ENCODE results near the gene COCH.

The COCH gene

GRCh38 chr14:30874120-30874998 lies at the start of gene COCH:
Gene COCH (plus strand): TSS chr14:30874559. CDS start chr14:30874939, 380 bp downstream.
- TF ChIP-seq EZH2phosphoT487 (IDR thresholded peaks at IDR 0.05; ENCODE audit: borderline replicate concordance, low read length) (no peak), CTCF (IDR thresholded peaks at IDR 0.05; ENCODE audit: low read depth, low read length, poor library complexity, severe bottlenecking) (peak; percentile 39)
- Histone ChIP-seq H3F3A (ENCODE audit: control insufficient read depth, insufficient read depth) (peaks cover 9% of the 10 kb centered on the region; the same call in 1 of the 2 replicates), H3K27me3 (ENCODE audit: control insufficient read depth, low read length) (no peaks in the 10 kb centered on the region), H3K9me2 (replicated peaks; ENCODE audit: control insufficient read depth, low read length) (no peaks in the 10 kb centered on the region), H3K79me2 (ENCODE audit: control insufficient read depth, low read length) (peaks cover 36% of the 10 kb centered on the region), H3K4me3 (ENCODE audit: low read length) (peak within 1 kb of the TSS; percentile 96), H4K20me1 (ENCODE audit: control insufficient read depth, insufficient read depth, low read depth, low read length) (no peaks in the 10 kb centered on the region), H3K4me1 (ENCODE audit: control insufficient read depth, low read length) (peaks cover 30% of the 10 kb centered on the region), H3K27ac (ENCODE audit: low read depth, low read length) (peak within 1 kb of the TSS; percentile 47), H3K4me2 (ENCODE audit: low read length) (peak within 1 kb of the TSS; percentile 76), H3K36me3 (ENCODE audit: control insufficient read depth, low read length) (peaks cover 42% of the 10 kb centered on the region), H3K9me3 (ENCODE audit: control insufficient read depth, insufficient read depth, low read length) (no peaks in the 10 kb centered on the region)

- H3K36me3 ChIP-seq (ENCODE audit: control insufficient read depth, low read length): no peaks in the 10 kb centered on the region
- H3K4me1 ChIP-seq (ENCODE audit: control insufficient read depth, low read length): no peaks in the 10 kb centered on the region
- H3K9me2 ChIP-seq (replicated peaks; ENCODE audit: control insufficient read depth, low read length): no peaks in the 10 kb centered on the region
- H3K4me3 ChIP-seq (ENCODE audit: low read length): no peak overlapping the region
- H3K9me3 ChIP-seq (ENCODE audit: control insufficient read depth, insufficient read depth, low read length): no peaks in the 10 kb centered on the region
- H4K20me1 ChIP-seq (ENCODE audit: control insufficient read depth, insufficient read depth, low read depth, low read length): no peaks in the 10 kb centered on the region
- no peaks in the 10 kb centered on the region for H3F3A ChIP-seq (ENCODE audit: control insufficient read depth, insufficient read depth)
- H3K4me2 ChIP-seq (ENCODE audit: low read length): no peak overlapping the region
- H3K79me2 ChIP-seq (ENCODE audit: control insufficient read depth, low read length): no peaks in the 10 kb centered on the region
- H3K27ac ChIP-seq (ENCODE audit: low read depth, low read length): no peak overlapping the region
- TF ChIP-seq EZH2phosphoT487 (IDR thresholded peaks at IDR 0.05; ENCODE audit: borderline replicate concordance, low read length): no peak
- no peak for TF ChIP-seq CTCF (IDR thresholded peaks at IDR 0.05; ENCODE audit: low read depth, low read length, poor library complexity, severe bottlenecking)
- H3K27me3 ChIP-seq (ENCODE audit: control insufficient read depth, low read length): no peaks in the 10 kb centered on the region
Measured at GRCh38 chr14:30826070-30826469, 48.3 kb upstream of the COCH start.

- Histone ChIP-seq H3F3A (ENCODE audit: control insufficient read depth, insufficient read depth) (no peaks in the 10 kb centered on the region), H3K4me1 (ENCODE audit: control insufficient read depth, low read length) (no peaks in the 10 kb centered on the region), H3K9me2 (replicated peaks; ENCODE audit: control insufficient read depth, low read length) (no peaks in the 10 kb centered on the region), H4K20me1 (ENCODE audit: control insufficient read depth, insufficient read depth, low read depth, low read length) (no peaks in the 10 kb centered on the region), H3K4me2 (ENCODE audit: low read length) (no peak overlapping the region), H3K36me3 (ENCODE audit: control insufficient read depth, low read length) (no peaks in the 10 kb centered on the region), H3K27ac (ENCODE audit: low read depth, low read length) (no peak overlapping the region), H3K9me3 (ENCODE audit: control insufficient read depth, insufficient read depth, low read length) (0 out of 2 replicates have a peak, but pooled peaks cover 4% of the 10 kb centered on the region), H3K27me3 (ENCODE audit: control insufficient read depth, low read length) (no peaks in the 10 kb centered on the region), H3K4me3 (ENCODE audit: low read length) (no peak overlapping the region), H3K79me2 (ENCODE audit: control insufficient read depth, low read length) (no peaks in the 10 kb centered on the region)
- TF ChIP-seq EZH2phosphoT487 (IDR thresholded peaks at IDR 0.05; ENCODE audit: borderline replicate concordance, low read length) (no peak), CTCF (IDR thresholded peaks at IDR 0.05; ENCODE audit: low read depth, low read length, poor library complexity, severe bottlenecking) (no peak)
Measured at GRCh38 chr14:30829853-30830252, 44.5 kb upstream of the COCH start.

All from DOHH2 (cell line).